H9 (cell line): ENCODE measurements around the gene PEX26. TPM values are rescaled to one million over a fixed set of nuclear protein-coding genes. Genes with fewer than 3 reads are reported as not detected.

Experiments
- DNase-seq: peaks from one replicate; pipeline ENCODE4 v3.0.0-alpha.2; 2017
- H2AFZ ChIP-seq: one replicate; pipeline ENCODE4 v1.6.1; 2013; ENCODE audit warnings: mild to moderate bottlenecking, low read length, control low read depth, moderate library complexity
- H2AK5ac ChIP-seq: 2 replicates; pipeline ENCODE4 v1.6.1; 2013; ENCODE audit warnings: low read length, control low read depth, mixed read lengths; ENCODE audit not compliant: insufficient read length
- H2BK120ac ChIP-seq: one replicate; pipeline ENCODE4 v1.6.1; 2013; ENCODE audit warnings: low read depth, mild to moderate bottlenecking, low read length, control low read depth, inconsistent platforms; ENCODE audit not compliant: poor library complexity, severe bottlenecking
- H2BK12ac ChIP-seq: 2 replicates; pipeline ENCODE4 v1.6.1; 2013; ENCODE audit warnings: low read length, control low read depth, mixed read lengths, low read depth; ENCODE audit not compliant: insufficient read length
- H2BK15ac ChIP-seq: 2 replicates; pipeline ENCODE4 v1.6.1; 2013; ENCODE audit warnings: low read depth, low read length, control low read depth
- H2BK20ac ChIP-seq: one replicate; pipeline ENCODE4 v1.6.1; 2013; ENCODE audit warnings: low read depth, mild to moderate bottlenecking, low read length, control low read depth, inconsistent platforms; ENCODE audit not compliant: poor library complexity, severe bottlenecking
- H2BK5ac ChIP-seq: 2 replicates; pipeline ENCODE4 v1.6.1; 2013; ENCODE audit warnings: low read length, control low read depth, mixed read lengths; ENCODE audit not compliant: insufficient read length
- H3K14ac ChIP-seq: 2 replicates; pipeline ENCODE4 v1.6.1; 2013; ENCODE audit warnings: low read length, control low read depth; ENCODE audit not compliant: insufficient read depth
- H3K18ac ChIP-seq: 2 replicates; pipeline ENCODE4 v1.6.1; 2013; ENCODE audit warnings: low read depth, mild to moderate bottlenecking, mixed read lengths, low read length, control low read depth; ENCODE audit not compliant: insufficient read length
- H3K23ac ChIP-seq: 2 replicates; pipeline ENCODE4 v1.6.1; 2013; ENCODE audit warnings: low read length, control low read depth, mixed read lengths, low read depth; ENCODE audit not compliant: insufficient read length
- H3K23me2 ChIP-seq: 2 replicates; pipeline ENCODE4 v1.6.1; 2013; ENCODE audit warnings: low read depth, mild to moderate bottlenecking, mixed read lengths, low read length, control low read depth; ENCODE audit not compliant: insufficient read length, poor library complexity, severe bottlenecking
- H3K27ac ChIP-seq: 2 replicates; pipeline ENCODE4 v1.5.1; 2013; ENCODE audit warnings: low read length, control low read depth, mixed read lengths, low read depth; ENCODE audit not compliant: insufficient read length
- H3K27me3 ChIP-seq: 2 replicates; pipeline ENCODE4 v1.6.1; 2013; ENCODE audit warnings: low read length, control low read depth, inconsistent platforms; ENCODE audit not compliant: insufficient read depth
- H3K4ac ChIP-seq: 2 replicates; pipeline ENCODE4 v1.6.1; 2013; ENCODE audit warnings: low read depth, mild to moderate bottlenecking, control low read depth, inconsistent platforms, low read length, moderate library complexity
- H3K4me1 ChIP-seq: 2 replicates; pipeline ENCODE4 v1.6.1; 2013; ENCODE audit warnings: low read length, control low read depth, inconsistent platforms; ENCODE audit not compliant: insufficient read depth
- H3K4me2 ChIP-seq: 2 replicates; pipeline ENCODE4 v1.6.1; 2013; ENCODE audit warnings: low read length, control low read depth, mixed read lengths; ENCODE audit not compliant: insufficient read length, insufficient read depth
- H3K56ac ChIP-seq: 2 replicates; pipeline ENCODE4 v1.6.1; 2013; ENCODE audit warnings: low read depth, mild to moderate bottlenecking, mixed read lengths, low read length, control low read depth; ENCODE audit not compliant: insufficient read length
- H3K79me1 ChIP-seq: 2 replicates; pipeline ENCODE4 v1.6.1; 2013; ENCODE audit warnings: low read depth, mild to moderate bottlenecking, moderate library complexity, low read length, control low read depth, inconsistent platforms; ENCODE audit not compliant: insufficient read depth, poor library complexity, severe bottlenecking
- H3K79me2 ChIP-seq: 2 replicates; pipeline ENCODE4 v1.6.1; 2013; ENCODE audit warnings: low read length, control low read depth, inconsistent platforms; ENCODE audit not compliant: insufficient read depth
- H3K9ac ChIP-seq: 2 replicates; pipeline ENCODE4 v1.6.1; 2013; ENCODE audit warnings: low read length, control low read depth, mixed read lengths; ENCODE audit not compliant: insufficient read length; ENCODE audit errors: extremely low read depth
- H3K9me3 ChIP-seq: one replicate; pipeline ENCODE4 v1.6.1; 2013; ENCODE audit warnings: low read depth, low read length, inconsistent platforms; ENCODE audit not compliant: control insufficient read depth
- H3T11ph ChIP-seq: one replicate; pipeline ENCODE4 v1.6.1; 2013; ENCODE audit warnings: mild to moderate bottlenecking, low read length, control low read depth, inconsistent platforms
- H4K20me1 ChIP-seq: one replicate; pipeline ENCODE4 v1.6.1; 2013; ENCODE audit not compliant: control insufficient read depth, insufficient read length, insufficient read depth
- H4K5ac ChIP-seq: 2 replicates; pipeline ENCODE4 v1.6.1; 2013; ENCODE audit warnings: low read depth, mild to moderate bottlenecking, mixed read lengths, low read length, control low read depth; ENCODE audit not compliant: insufficient read length
- H4K8ac ChIP-seq: replicated peaks from 2 replicates; pipeline ENCODE4 v1.6.1; 2013; ENCODE audit warnings: low read length, control low read depth, mixed read lengths, low read depth; ENCODE audit not compliant: insufficient read length
- H4K91ac ChIP-seq: 2 replicates; pipeline ENCODE4 v1.6.1; 2013; ENCODE audit warnings: low read depth, mild to moderate bottlenecking, moderate library complexity, mixed read lengths, low read length, control low read depth; ENCODE audit not compliant: insufficient read length
- H3K27ac Mint-ChIP-seq, 3 experiments: 2 replicates in 2 of 3; 3 replicates in 1 of 3; pipeline ENCODE4 v1.8.0; 2020 to 2021; ENCODE audit warnings: mixed read lengths in 3 of 3, mild to moderate bottlenecking in 1 of 3, moderate library complexity in 1 of 3
- H3K27me3 Mint-ChIP-seq: 2 replicates; pipeline ENCODE4 v1.8.0; 2021; ENCODE audit warnings: low read depth, mild to moderate bottlenecking, moderate library complexity, mixed read lengths
- H3K36me3 Mint-ChIP-seq, 3 experiments: 2 replicates in 2 of 3; 3 replicates in 1 of 3; pipeline ENCODE4 v1.8.0; 2020 to 2021; ENCODE audit warnings: low read depth in 3 of 3, mixed read lengths in 3 of 3; ENCODE audit not compliant: insufficient read depth in 1 of 3
- H3K4me1 Mint-ChIP-seq, 2 experiments: 2 replicates each; pipeline ENCODE4 v1.8.0; 2020; ENCODE audit warnings: mixed read lengths in 2 of 2
- H3K4me3 Mint-ChIP-seq, 2 experiments: 2 replicates in 1 of 2; 3 replicates in 1 of 2; pipeline ENCODE4 v1.8.0; 2020 to 2021; ENCODE audit warnings: mild to moderate bottlenecking in 2 of 2, mixed read lengths in 2 of 2, moderate library complexity in 1 of 2
- H3K9me3 Mint-ChIP-seq, 2 experiments: 2 replicates in 1 of 2; 3 replicates in 1 of 2; pipeline ENCODE4 v1.8.0; 2020; ENCODE audit warnings: mild to moderate bottlenecking in 2 of 2, mixed read lengths in 2 of 2, moderate library complexity in 1 of 2
- WGBS: extraction: QIAGEN DNeasy Blood & Tissue Kit; methylation state at CpG from one replicate; pipeline ENCODE4 v1.1.7; 2013; ENCODE audit warnings: missing lambda C conversion rate, low lambda C conversion rate, mixed read lengths; ENCODE audit not compliant: insufficient read length; ENCODE audit errors: extremely low coverage; 5-methylcytosine and 5-hydroxymethylcytosine counted together
- total RNA-seq: library from RNA; stranded (reverse); gene quantifications from 2 replicates; pipeline ENCODE4 v1.2.1, GENCODE V29; 2021
- TF ChIP-seq, protein P1 (sequence below): fragments of 200-600 bp; sonication (generic); conservative IDR thresholded peaks from 3 replicates; pipeline ENCODE4 v1.8.0; 2021; ENCODE audit warnings: antibody characterized with exemption, mild to moderate bottlenecking

Gene PEX26
- total RNA-seq, 1 experiment from 2014 or later, result 35.4 TPM

DNA sequence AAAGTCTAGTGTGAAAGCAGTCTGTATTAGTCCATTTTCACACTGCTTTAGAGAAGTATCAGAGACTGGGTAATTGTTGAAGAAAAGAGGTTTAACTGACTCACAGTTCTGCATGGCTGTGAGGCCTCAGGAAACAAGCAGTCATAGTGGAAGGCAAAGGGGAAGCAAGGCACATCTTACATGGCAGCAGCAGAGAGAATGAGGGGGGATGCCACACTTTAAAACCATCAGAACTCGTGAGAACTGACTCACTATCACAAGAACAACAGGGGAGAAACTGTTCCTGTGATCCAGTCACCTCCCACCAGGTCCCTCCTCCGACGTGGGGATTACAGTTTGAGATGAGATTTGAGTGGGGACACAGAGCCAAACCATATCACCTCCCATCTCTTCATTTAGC is 19.0 kb downstream of the PEX26 start:
- peaks cover 0 to 3% of the 10 kb centered on the region in 2 experiments; a peak in 1 of 4 replicates for H3K4me1 Mint-ChIP-seq

More for the DNA sequence above, 19.0 kb downstream of the PEX26 start:
- Histone ChIP-seq H2AK5ac (no peak overlapping the region), H4K5ac (no peak overlapping the region), H3K18ac (no peak overlapping the region), H3K56ac (no peak overlapping the region), H2BK12ac (no peak overlapping the region), H3K4ac (no peak overlapping the region), H4K91ac (no peak overlapping the region), H4K8ac (no peak overlapping the region), H2BK120ac (no peak overlapping the region), H3K79me2 (no peaks in the 10 kb centered on the region; the same call in 1 of the 2 replicates), H3K79me1 (no peaks in the 10 kb centered on the region), H3K27me3 (no peaks in the 10 kb centered on the region), H3K4me1 (no peaks in the 10 kb centered on the region), H3K4me2 (no peak overlapping the region), H2BK5ac (no peak overlapping the region), H3T11ph (no peak overlapping the region), H3K9me3 (no peaks in the 10 kb centered on the region), H2BK15ac (no peak overlapping the region), H4K20me1 (no peaks in the 10 kb centered on the region), H3K27ac (no peak overlapping the region), H2BK20ac (no peak overlapping the region), H2AFZ (no peak overlapping the region), H3K9ac (no peak overlapping the region), H3K23ac (no peak overlapping the region), H3K23me2 (no peaks in the 10 kb centered on the region), H3K14ac (no peak overlapping the region)
- H3K4me3 Mint-ChIP-seq, result no peak overlapping the region
- H3K27me3 Mint-ChIP-seq, result no peaks in the 10 kb centered on the region
- no peak for DNase-seq
- peaks cover 9 to 18% (median 9%) of the 10 kb centered on the region in 3 experiments for H3K36me3 Mint-ChIP-seq
- WGBS, result no CpG with 5 or more reads among the region's 3 CpGs
- no peaks in the 10 kb centered on the region for H3K9me3 Mint-ChIP-seq
- TF ChIP-seq, protein P1, sequence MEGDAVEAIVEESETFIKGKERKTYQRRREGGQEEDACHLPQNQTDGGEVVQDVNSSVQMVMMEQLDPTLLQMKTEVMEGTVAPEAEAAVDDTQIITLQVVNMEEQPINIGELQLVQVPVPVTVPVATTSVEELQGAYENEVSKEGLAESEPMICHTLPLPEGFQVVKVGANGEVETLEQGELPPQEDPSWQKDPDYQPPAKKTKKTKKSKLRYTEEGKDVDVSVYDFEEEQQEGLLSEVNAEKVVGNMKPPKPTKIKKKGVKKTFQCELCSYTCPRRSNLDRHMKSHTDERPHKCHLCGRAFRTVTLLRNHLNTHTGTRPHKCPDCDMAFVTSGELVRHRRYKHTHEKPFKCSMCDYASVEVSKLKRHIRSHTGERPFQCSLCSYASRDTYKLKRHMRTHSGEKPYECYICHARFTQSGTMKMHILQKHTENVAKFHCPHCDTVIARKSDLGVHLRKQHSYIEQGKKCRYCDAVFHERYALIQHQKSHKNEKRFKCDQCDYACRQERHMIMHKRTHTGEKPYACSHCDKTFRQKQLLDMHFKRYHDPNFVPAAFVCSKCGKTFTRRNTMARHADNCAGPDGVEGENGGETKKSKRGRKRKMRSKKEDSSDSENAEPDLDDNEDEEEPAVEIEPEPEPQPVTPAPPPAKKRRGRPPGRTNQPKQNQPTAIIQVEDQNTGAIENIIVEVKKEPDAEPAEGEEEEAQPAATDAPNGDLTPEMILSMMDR, result no peak
- peak overlapping the region in 1 of 3 experiments; percentile 11; a peak in 2 of 7 replicates for H3K27ac Mint-ChIP-seq
